GM18502 (cell line): ENCODE measurements around the gene DNAJC1.
"Not testable (repeated sequence)": the region's sequence is repeated elsewhere in the genome, so short reads cannot be mapped to it uniquely, and the experiment has no call there.

Experiments used
- ATAC-seq: cut with Tn5 transposase; IDR thresholded peaks from one replicate; pipeline ENCODE4 v1.9.1; 2021; ENCODE audit warnings: mild to moderate bottlenecking; ENCODE audit not compliant: unreplicated experiment, poor library complexity

DNAJC1 gene

GRCh38 chr10:21924511-21924910, 79.0 kb downstream of the DNAJC1 start:
- no peak for ATAC-seq

- ATAC-seq: no peak
Measured at GRCh38 chr10:21920633-21921032, 82.9 kb downstream of the DNAJC1 start.

DNA sequence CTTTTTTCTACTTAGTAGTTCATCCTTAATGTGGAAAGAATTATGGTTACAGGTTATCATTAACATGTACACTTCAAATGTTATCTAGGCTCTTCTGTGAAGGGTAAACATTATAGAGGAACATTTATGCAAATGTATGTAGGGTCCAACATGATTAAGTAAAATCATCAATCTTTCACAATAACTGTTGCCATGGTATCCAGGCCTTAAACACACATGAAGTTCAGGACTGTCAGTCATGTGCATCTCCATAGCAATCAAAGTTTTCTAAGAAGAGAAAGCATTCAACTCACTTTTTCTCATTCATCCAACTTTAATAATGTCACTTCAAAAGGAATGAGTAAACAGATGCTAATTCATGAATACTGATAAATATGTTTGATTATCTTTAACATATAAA, 83.6 kb downstream of the DNAJC1 start:
- ATAC-seq: no peak

DNA sequence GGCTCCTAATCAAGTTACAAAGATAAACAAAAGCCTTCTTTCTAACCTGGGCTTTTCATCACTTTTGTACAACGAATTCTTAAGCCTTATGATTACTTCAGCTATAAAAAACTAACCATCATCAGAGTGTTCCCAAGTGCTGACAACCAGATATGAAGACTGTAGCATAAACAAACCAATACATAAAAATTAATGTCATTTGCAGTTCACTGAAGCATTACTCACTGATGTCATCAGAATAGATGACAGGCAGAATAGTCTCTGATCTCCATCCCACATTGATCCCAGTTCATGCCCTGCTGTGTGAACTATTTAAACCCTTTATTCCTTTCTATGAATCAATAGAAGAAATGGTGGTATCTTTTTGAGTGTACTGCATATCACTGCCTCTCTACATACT, 84.4 kb downstream of the DNAJC1 start:
- no peak for ATAC-seq

- ATAC-seq: no peak
Measured at GRCh38 chr10:21912625-21913024, 90.9 kb downstream of the DNAJC1 start.

- no peak for ATAC-seq
Measured at GRCh38 chr10:21910798-21911197, 92.7 kb downstream of the DNAJC1 start.

- ATAC-seq: no peak
Measured at GRCh38 chr10:21907436-21907835, 96.1 kb downstream of the DNAJC1 start.

DNA sequence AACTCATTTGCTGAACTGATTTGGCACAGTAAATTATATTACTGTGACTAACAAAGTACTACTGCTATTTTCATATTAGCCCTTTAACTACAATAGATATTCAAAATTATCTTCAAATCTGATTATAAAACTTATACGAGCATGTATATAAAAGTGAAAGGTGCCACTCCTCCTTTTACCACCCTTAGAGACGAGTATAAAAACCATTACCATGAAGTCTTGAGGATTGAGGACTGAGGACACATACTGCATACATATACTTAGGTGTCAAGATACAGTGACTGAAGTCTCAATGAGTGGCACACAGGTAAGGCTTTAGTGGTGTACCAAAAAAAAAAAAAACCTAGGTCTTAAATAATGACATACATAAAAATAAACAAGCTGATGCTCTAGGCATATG, 98.6 kb downstream of the DNAJC1 start:
- no peak for ATAC-seq

- ATAC-seq: no peak
Measured at GRCh38 chr10:21899736-21900135, 103.8 kb downstream of the DNAJC1 start.

GRCh38 chr10:21895932-21896331, 107.6 kb downstream of the DNAJC1 start:
- no peak for ATAC-seq

GRCh38 chr10:21894648-21895342, 108.7 kb downstream of the DNAJC1 start:
- no peak for ATAC-seq

GRCh38 chr10:21891439-21891838, 112.1 kb downstream of the DNAJC1 start:
- ATAC-seq: no peak

DNA sequence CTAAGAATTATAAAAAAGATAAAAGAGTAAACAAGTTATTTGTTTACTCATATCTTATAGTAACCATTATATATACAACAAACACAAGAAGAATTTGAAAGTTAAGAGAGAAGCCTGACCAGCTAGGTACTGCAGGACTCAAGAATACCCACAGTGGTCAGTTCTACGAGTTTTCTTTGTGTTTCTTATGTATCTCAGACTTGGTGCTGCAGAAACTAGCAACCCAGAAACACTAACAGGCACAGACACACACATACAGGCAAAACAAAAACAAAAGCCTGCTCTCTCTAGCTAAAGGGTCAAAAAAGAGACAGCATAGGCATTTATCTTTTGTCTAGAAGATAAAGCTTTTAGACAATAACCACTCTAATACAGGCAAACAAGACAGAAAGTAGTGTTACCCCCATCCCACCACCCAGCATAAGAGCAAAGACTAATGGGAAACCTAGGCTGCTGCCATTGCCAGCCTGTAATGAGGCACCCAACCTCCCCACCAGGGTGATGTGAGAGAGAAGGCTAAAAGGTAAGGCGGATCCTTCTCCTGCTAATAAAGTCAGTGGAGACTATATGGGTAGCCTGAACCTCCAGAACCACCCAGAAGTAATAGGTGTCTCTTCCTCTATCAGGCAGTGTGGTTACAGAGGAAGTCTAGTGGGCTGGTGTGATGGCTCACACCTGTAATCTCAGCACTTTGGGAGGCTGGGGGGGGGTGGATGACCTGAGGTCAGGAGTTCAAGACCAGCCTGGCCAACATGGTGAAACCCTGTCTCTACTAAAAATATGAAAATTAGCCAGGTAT, 113.9 kb downstream of the DNAJC1 start:
- peak; percentile 27 for ATAC-seq

DNA sequence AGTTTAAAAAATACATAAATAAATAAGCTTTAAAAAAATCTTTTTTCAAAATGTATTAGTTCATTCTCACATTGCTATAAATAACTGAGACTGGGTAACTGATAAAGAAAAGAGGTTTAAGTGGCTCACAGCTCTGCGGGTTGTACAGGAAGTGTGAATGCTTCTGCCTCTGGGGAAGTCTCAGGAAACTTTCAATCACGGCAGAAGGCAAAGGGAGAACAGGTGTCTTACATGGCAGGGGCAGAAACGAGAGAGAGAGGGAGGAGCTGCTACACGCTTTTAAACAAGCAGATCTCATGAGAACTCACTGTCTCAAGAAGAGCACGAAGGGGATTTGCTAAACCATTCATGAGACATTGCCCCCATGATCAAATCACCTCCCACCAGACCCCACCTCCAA, 114.6 kb downstream of the DNAJC1 start:
- ATAC-seq: peak; percentile 97

DNA sequence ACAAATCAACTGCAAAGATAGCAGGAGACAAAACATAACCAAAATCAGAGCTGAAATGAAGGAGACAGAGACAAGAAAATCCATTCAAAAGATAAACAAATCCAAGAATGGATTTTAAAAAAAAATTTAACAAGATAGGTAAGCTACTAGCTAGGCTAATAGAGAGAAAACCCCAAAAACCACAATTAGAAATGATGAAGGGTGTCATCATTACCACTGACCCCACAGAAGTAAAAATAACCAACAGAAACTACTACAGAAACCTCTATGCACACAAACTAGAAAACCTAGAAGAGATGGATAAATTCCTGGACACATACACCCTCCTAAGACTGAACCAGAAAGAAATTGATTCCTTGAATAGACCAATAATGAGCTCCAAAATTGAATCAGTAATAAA, 117.6 kb downstream of the DNAJC1 start:
- ATAC-seq: no peak

DNA sequence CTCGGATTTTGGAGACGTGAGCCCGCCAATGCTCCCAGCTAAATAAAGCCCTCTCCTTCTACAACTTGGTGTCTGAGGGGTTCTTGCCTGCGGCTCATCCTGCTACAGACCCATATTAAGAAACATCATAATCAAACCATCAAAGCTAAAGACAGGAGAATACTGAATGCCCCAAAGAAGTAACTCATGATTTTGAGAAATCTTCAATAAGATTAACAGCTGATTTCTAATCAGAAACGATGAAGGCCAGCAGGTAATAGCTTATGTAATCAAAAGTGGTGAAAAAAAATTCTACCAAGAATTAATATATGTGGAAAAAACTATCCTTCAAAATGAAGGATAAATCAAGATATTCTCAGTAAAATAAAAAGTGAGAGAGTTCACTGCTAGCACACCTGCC, 130.3 kb downstream of the DNAJC1 start:
- ATAC-seq: no peak

DNA sequence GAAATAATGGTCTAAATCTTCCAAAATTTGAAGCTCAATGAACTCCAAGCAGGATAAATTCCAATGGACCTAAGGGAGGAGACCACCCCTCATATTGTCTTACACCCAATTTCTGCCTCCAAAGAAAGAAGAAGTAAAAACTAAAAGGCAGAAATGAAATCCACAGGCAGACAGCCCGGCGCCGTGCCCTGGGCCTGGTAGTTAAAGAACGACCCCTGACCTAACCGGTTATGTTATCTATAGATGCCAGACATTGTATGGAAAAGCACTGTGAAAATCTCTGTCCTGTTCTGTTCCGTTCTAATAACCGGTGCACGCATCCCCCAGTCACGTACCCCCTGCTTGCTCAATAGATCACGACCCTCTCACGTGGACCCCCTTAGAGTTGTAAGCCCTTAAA, 130.8 kb downstream of the DNAJC1 start:
- ATAC-seq: not testable (repeated sequence)

DNA sequence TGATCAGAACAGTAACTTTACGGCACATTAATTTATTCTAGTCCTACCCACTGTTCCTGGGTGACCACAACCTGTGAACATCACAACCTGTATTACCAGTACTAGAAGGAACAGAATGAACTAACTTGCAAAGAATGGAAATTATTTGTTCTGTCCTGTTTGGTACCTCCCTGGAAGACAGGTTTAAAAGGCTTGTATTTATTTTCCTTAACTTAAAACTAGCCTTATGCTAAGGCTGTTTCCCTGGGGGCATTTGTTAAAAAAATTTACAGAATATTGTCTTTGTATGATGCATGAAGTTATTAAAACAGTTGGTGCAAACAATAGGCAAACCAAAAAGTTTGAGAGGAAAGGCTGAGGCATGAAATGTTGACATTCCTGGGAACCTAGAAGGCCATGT, 132.7 kb downstream of the DNAJC1 start:
- no peak for ATAC-seq

GRCh38 chr10:21869087-21869486, 134.4 kb downstream of the DNAJC1 start:
- ATAC-seq: not testable (repeated sequence)

DNA sequence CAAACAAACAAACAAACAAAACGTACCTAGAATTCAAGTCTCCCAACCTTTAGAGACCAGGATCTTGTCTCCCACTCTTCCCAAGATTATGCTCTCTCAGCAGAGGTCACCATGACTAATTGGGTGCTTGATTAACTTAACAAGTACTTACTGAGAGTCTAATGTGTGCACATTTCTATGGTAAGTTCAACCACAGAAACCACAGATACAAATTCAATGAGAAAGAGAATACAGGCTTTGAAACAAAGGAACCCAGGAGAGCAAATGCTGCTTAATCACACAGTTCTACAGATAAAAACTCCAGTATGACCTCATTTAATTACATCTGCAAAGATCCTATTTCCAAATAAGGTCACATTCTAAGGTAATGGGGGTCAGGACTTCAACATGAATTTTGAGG, 142.8 kb downstream of the DNAJC1 start:
- ATAC-seq: no peak

DNA sequence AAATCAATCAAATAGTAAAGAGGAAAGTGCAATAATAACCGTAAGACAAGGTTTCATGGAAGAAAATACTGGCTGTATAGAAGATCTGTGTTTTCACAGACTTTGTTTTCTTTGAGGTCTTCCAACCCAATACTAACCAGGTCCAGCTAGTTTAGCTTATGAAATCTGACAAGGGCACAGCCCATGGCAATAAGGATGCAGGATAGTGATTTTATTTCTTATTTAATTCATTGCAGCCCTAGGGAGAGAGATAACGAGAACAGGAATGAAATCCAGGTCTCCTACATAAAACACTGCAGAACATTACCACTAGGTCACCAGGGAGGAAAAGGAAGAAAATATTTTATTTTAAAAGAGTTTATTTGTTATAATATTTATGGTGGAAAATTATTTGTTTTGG, 145.1 kb downstream of the DNAJC1 start:
- ATAC-seq: no peak

DNA sequence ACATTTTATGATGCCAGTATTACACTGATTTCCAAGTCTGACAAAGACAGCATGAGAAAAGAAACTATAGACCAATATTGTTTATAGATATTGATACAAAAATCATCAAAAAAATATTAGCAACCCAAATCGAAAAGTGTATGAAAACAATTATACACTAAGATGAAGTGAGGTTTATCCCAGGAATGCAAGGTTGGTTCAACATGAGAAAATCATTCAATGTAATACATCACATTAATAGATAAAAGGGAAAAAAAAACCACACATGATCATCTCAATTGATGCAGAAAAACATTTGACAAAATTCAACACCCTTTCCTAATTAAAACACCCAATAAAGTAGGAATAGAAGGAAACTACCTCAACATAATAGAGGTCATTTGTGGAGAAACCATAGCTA, 153.9 kb downstream of the DNAJC1 start:
- no peak for ATAC-seq
